GM21737 (cell line): Measurements from ENCODE around the gene IL25.
"Not testable (repeated sequence)": the region's sequence is repeated elsewhere in the genome, so short reads cannot be mapped to it uniquely, and the experiment has no call there.

Experiments
- ATAC-seq: cut with Tn5 transposase; IDR thresholded peaks from one replicate; pipeline ENCODE4 v1.9.1; 2021; ENCODE audit warnings: mild to moderate bottlenecking, moderate library complexity; ENCODE audit not compliant: unreplicated experiment

Gene IL25

GRCh38 chr14:23407516-23408306, 35.1 kb downstream of the IL25 start, which contains the start of gene MYH6:
MYH6 (minus strand) TSS chr14:23408273; CDS start chr14:23407223, 1,050 bp downstream.
- no peak for ATAC-seq

GRCh38 chr14:23408307-23408630, 35.7 kb downstream of the IL25 start:
- no peak for ATAC-seq

- ATAC-seq: no peak
Measured at GRCh38 chr14:23409475-23409874, 36.9 kb downstream of the IL25 start.

GRCh38 chr14:23409966-23410635, 37.5 kb downstream of the IL25 start:
- ATAC-seq: no peak

GRCh38 chr14:23411563-23412525, 39.2 kb downstream of the IL25 start:
- ATAC-seq: no peak

GRCh38 chr14:23413681-23414080, 41.1 kb downstream of the IL25 start:
- ATAC-seq: no peak

GRCh38 chr14:23414254-23414653, 41.6 kb downstream of the IL25 start:
- ATAC-seq: no peak

GRCh38 chr14:23414906-23415820, 42.6 kb downstream of the IL25 start:
- no peak for ATAC-seq

- no peak for ATAC-seq
Measured at GRCh38 chr14:23415821-23416778, 43.5 kb downstream of the IL25 start.

- ATAC-seq: no peak
Measured at GRCh38 chr14:23416801-23417200, 44.2 kb downstream of the IL25 start.

- not testable (repeated sequence) for ATAC-seq
Measured at GRCh38 chr14:23417269-23417668, 44.7 kb downstream of the IL25 start.

GRCh38 chr14:23418021-23418420, 45.4 kb downstream of the IL25 start:
- ATAC-seq: no peak

GRCh38 chr14:23419646-23420045, 47.0 kb downstream of the IL25 start:
- not testable (repeated sequence) for ATAC-seq

GRCh38 chr14:23421594-23421993, 49.0 kb downstream of the IL25 start:
- no peak for ATAC-seq

- no peak for ATAC-seq
Measured at GRCh38 chr14:23423657-23424056, 51.0 kb downstream of the IL25 start.

GRCh38 chr14:23425169-23425568, 52.6 kb downstream of the IL25 start:
- no peak for ATAC-seq

- not testable (repeated sequence) for ATAC-seq
Measured at GRCh38 chr14:23425798-23426197, 53.2 kb downstream of the IL25 start.
